Left lung (tissue), 10 donors: ENCODE data around the gene LTA4H. TPM values are rescaled to one million over a fixed set of nuclear protein-coding genes. Genes with fewer than 3 reads are reported as not detected.

Experiments
- ATAC-seq: fragments of 200-7000 bp; cut with Tn5 transposase; one replicate; pipeline ENCODE4 v1.9.1; 2020; ENCODE audit warnings: moderate library complexity
- DNase-seq, 4 donors: peaks; one replicate each; pipeline ENCODE4 v3.0.0-alpha.2; 2013 to 2020
- H3K27ac ChIP-seq, 2 donors: fragments of 200-600 bp; sonication (generic) in 1 of 2; one replicate each; pipeline versions ENCODE4 v1.5.0 to v1.8.0; 2020 to 2021
- H3K27me3 ChIP-seq, 2 donors: fragments of 200-600 bp; sonication (generic) in 1 of 2; one replicate each; pipeline versions ENCODE4 v1.5.0 to v1.8.0; 2020 to 2021
- H3K36me3 ChIP-seq, 2 donors: fragments of 200-600 bp; sonication (generic) in 1 of 2; one replicate each; pipeline versions ENCODE4 v1.5.0 to v1.8.0; 2020 to 2021
- H3K4me1 ChIP-seq, 2 donors: fragments of 200-600 bp; one replicate each; pipeline ENCODE4 v1.8.0; 2021
- H3K4me3 ChIP-seq, 2 donors: fragments of 200-600 bp; sonication (generic) in 1 of 2; one replicate each; pipeline versions ENCODE4 v1.5.0 to v1.8.0; 2020 to 2021; ENCODE audit warnings: mild to moderate bottlenecking in 1 of 2
- H3K9me3 ChIP-seq, 2 donors: fragments of 200-600 bp; sonication (generic) in 1 of 2; one replicate each; pipeline versions ENCODE4 v1.5.0 to v1.8.0; 2020 to 2021
- intact Hi-C, 2 donors: fragments of 100-400 bp; cut with DNase I; formaldehyde crosslinking; loops; one replicate each; pipeline versions ENCODE4 v1.11.2 to v1.14.2; 2022
- polyA plus RNA-seq, 6 donors: library from polyadenylated mRNA; unstranded; fragments of 120-200 nt; gene quantifications; one replicate each; pipeline ENCODE4 v1.2.1, GENCODE V29; 2013; ENCODE audit not compliant: insufficient read length in 6 of 6
- total RNA-seq, 2 donors: library from RNA; stranded (reverse); fragmentation: NEBNext Ultra II Directional; extraction: Animal tissue kit (Norgen Biotek cat#: 25700); gene quantifications; one replicate each; pipeline ENCODE4 v1.2.1, GENCODE V29; 2021
- TF ChIP-seq, protein P1 (sequence below), 2 donors: fragments of 200-600 bp; sonication (generic) in 1 of 2; IDR thresholded peaks; one replicate each; pipeline versions ENCODE4 v1.5.0 to v1.8.0; 2021; ENCODE audit warnings: antibody characterized with exemption in 2 of 2
- donor health status: DM: no; HTN: yes; CAD: no.
- donor health status: DM: no; HTN: no; CAD: no.

The LTA4H gene
- total and polyA plus RNA-seq, 8 donors: 173 to 227 (median 203) TPM

DNA sequence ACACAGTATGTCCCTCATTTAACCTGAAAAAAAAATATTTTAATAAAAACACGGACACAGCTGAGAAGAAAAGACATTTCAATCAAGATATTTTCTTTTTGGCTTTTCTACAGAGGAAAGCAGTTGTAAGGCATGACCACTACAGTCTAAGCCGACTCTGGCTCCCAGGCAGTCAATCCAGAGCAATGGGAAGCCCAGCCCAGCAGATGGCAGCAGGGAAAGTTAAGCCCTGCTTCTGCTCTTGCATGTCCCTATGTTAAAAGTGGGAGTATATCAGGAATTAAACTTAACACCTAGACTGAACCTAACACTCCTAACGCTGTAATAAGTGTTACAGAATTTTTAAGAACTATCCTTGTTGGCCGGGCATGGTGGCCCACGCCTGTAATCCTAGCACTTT is 19.7 kb downstream of the LTA4H start:
- peak; percentile 76 for ATAC-seq

DNA sequence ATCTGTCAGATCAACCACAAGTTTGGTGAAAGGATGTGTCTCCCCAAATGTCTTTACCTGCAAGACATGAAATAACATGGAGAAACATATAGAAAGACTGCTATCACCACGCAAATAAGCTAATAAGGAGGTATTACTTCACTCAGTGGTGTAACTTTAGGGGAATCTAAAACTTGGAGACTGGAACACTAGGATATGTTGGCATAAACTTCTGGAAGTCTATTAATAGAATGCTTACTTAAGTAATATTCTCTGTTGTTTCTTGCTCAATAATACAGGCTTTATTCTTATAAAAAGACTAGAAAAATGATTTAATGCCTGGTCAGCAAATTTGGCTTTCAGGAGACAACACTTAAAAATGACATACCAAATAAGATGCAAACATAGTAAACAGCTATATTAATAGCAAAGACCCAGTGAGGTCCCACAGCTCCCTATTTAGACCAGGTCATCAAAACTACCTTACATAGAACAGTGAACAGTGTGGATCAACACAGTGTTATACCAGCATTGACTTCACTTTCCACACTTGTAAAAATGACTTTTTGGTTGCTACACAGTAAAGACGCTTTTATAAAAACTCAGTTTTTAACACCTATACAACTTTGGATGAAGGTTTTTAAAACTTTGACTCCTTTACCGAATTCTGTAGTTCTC is 20.3 kb downstream of the LTA4H start:
- intact Hi-C loops: no loop called here

More for the DNA sequence above, 19.7 kb downstream of the LTA4H start:
- no peaks in the 10 kb centered on the region for H3K27me3 ChIP-seq
- no peak overlapping the region for H3K4me3 ChIP-seq
- H3K27ac ChIP-seq: no peak overlapping the region
- DNase-seq: peak in 2 of 4 donors; percentile 19 to 54
- peaks cover 0 to 15% of the 10 kb centered on the region in 2 donors for H3K4me1 ChIP-seq
- H3K9me3 ChIP-seq: no peaks in the 10 kb centered on the region
- TF ChIP-seq, protein P1, sequence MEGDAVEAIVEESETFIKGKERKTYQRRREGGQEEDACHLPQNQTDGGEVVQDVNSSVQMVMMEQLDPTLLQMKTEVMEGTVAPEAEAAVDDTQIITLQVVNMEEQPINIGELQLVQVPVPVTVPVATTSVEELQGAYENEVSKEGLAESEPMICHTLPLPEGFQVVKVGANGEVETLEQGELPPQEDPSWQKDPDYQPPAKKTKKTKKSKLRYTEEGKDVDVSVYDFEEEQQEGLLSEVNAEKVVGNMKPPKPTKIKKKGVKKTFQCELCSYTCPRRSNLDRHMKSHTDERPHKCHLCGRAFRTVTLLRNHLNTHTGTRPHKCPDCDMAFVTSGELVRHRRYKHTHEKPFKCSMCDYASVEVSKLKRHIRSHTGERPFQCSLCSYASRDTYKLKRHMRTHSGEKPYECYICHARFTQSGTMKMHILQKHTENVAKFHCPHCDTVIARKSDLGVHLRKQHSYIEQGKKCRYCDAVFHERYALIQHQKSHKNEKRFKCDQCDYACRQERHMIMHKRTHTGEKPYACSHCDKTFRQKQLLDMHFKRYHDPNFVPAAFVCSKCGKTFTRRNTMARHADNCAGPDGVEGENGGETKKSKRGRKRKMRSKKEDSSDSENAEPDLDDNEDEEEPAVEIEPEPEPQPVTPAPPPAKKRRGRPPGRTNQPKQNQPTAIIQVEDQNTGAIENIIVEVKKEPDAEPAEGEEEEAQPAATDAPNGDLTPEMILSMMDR (IDR thresholded peaks at IDR 0.05): peak; percentile 20 to 31
- intact Hi-C loops: no loop called here
- peaks cover 5 to 97% of the 10 kb centered on the region in 2 donors for H3K36me3 ChIP-seq

DNA sequence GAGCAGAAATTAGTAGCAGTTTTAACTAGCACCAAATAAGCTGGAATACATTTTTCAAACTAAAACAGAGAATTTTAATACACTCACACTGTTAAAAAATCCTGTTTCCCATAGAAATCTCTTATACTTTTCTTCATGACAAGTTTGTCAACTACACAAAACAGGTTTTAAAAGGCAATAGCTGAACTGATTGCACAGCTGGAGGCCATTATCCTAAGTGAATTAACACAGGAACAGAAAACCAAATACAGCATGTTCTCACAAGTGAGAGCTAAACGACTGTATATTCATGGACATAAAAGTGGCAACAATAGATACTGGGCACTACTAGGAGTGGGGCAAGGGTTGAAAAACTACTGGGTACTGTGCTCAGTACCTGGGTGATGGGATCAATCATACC is 27.7 kb downstream of the LTA4H start:
- intact Hi-C loops: no loop called here
- Histone ChIP-seq H3K9me3 (no peaks in the 10 kb centered on the region), H3K27ac (no peak overlapping the region), H3K36me3 (peaks cover 12 to 98% of the 10 kb centered on the region in 2 donors), H3K4me1 (no peaks in the 10 kb centered on the region), H3K4me3 (no peak overlapping the region), H3K27me3 (no peaks in the 10 kb centered on the region)
- ATAC-seq: no peak
- no peak for DNase-seq
- TF ChIP-seq, protein P1 (IDR thresholded peaks at IDR 0.05): no peak

More for the DNA sequence above, 20.3 kb downstream of the LTA4H start:
- Histone ChIP-seq H3K27ac (no peak overlapping the region), H3K27me3 (no peaks in the 10 kb centered on the region), H3K4me1 (peaks cover 0 to 10% of the 10 kb centered on the region in 2 donors), H3K36me3 (peaks cover 5 to 97% of the 10 kb centered on the region in 2 donors), H3K9me3 (no peaks in the 10 kb centered on the region), H3K4me3 (no peak overlapping the region)
- DNase-seq (peak in 1 of 4 donors; percentile 56), ATAC-seq (peak; percentile 44)
- TF ChIP-seq, protein P1 (IDR thresholded peaks at IDR 0.05): no peak

DNA sequence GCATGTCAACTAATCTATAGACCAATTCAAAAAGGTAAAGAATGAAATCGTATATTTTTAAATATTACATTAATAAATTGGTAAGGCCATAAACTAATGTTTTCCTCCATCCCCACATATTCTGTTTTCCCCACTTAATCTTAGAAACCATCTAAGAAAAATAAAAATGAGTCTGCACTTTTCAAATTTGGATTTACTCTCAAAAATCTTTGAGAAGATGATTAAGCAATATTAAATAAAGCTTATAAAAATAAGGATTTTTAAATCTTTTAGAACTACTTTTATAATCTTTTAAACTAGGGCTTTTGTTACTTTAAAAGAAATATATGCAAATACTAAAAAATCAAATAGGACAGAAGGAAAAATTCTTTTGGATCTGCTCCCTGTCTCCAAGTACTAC is 28.7 kb downstream of the LTA4H start:
- TF ChIP-seq, protein P1 (IDR thresholded peaks at IDR 0.05): no peak
- Histone ChIP-seq H3K27me3 (no peaks in the 10 kb centered on the region), H3K36me3 (peaks cover 8 to 98% of the 10 kb centered on the region in 2 donors), H3K4me3 (no peak overlapping the region), H3K4me1 (no peaks in the 10 kb centered on the region), H3K9me3 (no peaks in the 10 kb centered on the region), H3K27ac (no peak overlapping the region)
- DNase-seq (no peak), ATAC-seq (no peak)
- intact Hi-C loops: no loop called here

DNA sequence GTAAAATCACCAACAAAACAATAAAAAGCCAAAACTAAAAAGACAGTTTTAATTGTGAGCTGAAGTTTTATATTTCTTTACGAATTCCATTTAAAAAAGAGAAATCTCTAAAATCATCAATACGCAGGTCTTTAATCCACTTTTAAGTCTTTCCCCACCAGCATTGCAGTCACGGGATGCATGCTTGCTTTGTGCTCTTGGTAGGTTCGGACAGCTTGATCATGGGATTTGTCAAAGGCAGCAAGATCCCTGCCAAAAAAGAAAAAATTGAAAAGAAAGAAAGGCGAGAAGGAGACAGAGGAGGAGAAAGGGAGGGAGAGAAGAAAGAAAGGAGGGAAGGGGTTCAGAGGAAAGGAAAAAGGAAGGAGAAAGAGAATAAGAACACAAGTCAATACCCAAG is 34.5 kb downstream of the LTA4H start:
- ATAC-seq: no peak
- Histone ChIP-seq H3K9me3 (no peaks in the 10 kb centered on the region), H3K4me3 (no peak overlapping the region), H3K4me1 (peaks cover 0 to 31% of the 10 kb centered on the region in 2 donors), H3K36me3 (peaks cover 0 to 63% of the 10 kb centered on the region in 2 donors), H3K27me3 (no peaks in the 10 kb centered on the region), H3K27ac (no peak overlapping the region)
- DNase-seq: no peak
- intact Hi-C loops: no loop called here
- TF ChIP-seq, protein P1 (IDR thresholded peaks at IDR 0.05): no peak
